HFF-Myc (cell line): ENCODE data around the gene ABHD17C.

ENCODE experiments used
- DNase-seq: peaks from one replicate; pipeline ENCODE4 v3.0.0-alpha.2; 2011; ENCODE audit warnings: low read depth; ENCODE audit errors: extremely low read depth
- H3K4me3 ChIP-seq: replicated peaks from 2 replicates; pipeline ENCODE4 v1.5.1; 2011; ENCODE audit warnings: low read depth, mild to moderate bottlenecking, control low read depth, low read length
- TF ChIP-seq, protein P1 (sequence below): IDR thresholded peaks from 2 replicates; pipeline ENCODE4 v1.5.1; 2012; ENCODE audit warnings: mild to moderate bottlenecking, low read depth, low read length, control low read depth; ENCODE audit errors: missing control alignments

ABHD17C gene

DNA sequence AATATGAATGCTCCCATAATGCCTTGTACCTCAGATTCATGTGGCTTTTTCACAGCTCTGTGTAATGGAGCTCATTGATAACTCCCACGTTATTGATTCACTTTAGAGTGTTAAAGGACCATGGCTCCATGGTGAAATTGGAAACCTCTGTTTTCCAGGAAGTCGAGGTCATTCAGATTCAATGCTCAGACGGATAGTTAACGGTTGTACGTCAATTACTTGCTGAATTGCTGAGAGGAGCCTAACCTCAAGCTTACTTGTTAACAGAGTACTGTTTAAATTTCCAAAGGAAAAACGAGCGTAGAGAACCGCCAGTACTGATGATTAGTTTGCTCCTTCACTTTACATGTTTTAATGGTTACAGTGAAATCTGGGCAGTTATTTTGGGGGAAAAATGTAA is 11.1 kb downstream of the ABHD17C start:
- TF ChIP-seq, protein P1, sequence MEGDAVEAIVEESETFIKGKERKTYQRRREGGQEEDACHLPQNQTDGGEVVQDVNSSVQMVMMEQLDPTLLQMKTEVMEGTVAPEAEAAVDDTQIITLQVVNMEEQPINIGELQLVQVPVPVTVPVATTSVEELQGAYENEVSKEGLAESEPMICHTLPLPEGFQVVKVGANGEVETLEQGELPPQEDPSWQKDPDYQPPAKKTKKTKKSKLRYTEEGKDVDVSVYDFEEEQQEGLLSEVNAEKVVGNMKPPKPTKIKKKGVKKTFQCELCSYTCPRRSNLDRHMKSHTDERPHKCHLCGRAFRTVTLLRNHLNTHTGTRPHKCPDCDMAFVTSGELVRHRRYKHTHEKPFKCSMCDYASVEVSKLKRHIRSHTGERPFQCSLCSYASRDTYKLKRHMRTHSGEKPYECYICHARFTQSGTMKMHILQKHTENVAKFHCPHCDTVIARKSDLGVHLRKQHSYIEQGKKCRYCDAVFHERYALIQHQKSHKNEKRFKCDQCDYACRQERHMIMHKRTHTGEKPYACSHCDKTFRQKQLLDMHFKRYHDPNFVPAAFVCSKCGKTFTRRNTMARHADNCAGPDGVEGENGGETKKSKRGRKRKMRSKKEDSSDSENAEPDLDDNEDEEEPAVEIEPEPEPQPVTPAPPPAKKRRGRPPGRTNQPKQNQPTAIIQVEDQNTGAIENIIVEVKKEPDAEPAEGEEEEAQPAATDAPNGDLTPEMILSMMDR: no peak
- DNase-seq: no peak
- no peak overlapping the region for H3K4me3 ChIP-seq

DNA sequence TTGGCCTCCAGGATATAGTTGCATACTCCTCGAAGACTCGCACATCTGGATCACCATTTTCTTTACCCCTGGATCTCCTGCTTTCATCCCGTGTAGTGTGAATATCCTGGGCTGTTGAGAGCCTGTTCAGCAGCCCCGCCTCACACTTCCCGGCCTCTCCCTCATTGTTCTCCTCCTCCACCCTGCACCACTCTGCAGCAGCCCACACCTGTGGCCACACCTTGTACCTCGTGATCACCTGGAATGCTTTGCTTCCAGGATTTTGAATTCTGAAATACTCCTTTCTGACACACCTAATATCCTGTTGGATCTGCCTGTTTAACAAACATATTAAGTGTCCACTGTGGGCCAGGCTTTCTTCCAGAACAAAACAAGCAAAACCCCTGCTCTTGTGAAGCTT is 14.4 kb downstream of the ABHD17C start:
- H3K4me3 ChIP-seq: no peak overlapping the region
- TF ChIP-seq, protein P1: no peak
- no peak for DNase-seq

DNA sequence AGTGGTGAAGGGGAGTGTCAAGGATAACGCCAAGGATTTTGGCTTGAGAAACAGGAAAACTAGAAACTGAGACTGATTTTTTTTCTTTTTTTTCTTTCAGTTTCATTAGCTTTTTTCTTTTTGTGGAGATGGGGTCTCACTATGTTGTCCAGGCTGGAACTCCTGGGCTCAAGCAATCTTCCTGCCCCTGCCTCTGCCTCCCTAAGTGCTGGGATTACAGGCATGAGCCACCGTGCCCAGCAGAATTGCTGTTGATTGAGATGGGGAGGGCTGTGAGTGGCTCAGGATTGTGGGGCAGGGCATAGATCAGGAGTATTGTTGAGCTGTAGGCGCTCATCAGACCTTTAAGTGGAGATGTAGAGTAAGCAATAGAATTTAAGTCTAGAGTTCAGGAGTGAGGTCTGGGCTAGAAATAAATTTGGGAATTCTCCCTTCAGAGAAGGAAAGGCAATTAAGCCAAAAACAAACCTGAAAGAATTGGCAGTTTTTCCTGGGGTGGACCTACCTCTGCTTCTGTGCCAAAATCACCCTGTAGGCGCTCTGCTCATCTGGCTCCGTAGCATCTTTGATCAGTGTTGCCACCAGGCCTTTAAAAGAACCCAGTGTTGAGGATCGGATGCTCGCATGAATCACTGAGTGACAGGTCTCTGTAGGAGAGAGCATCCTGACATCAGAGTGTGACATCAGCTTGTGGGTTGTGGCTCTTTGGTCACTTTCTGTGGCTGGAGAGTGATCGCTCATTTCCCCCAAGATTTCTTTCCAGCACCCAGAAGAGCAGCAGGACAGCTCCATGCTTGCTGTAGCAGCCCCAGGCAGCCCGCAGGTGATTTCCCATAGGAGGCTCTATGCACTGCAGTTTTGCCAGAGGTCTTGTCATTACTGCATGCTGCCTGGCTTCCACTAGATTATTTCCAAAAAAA is 15.8 kb downstream of the ABHD17C start:
- DNase-seq: no peak
- TF ChIP-seq, protein P1: no peak
- H3K4me3 ChIP-seq: no peak overlapping the region

DNA sequence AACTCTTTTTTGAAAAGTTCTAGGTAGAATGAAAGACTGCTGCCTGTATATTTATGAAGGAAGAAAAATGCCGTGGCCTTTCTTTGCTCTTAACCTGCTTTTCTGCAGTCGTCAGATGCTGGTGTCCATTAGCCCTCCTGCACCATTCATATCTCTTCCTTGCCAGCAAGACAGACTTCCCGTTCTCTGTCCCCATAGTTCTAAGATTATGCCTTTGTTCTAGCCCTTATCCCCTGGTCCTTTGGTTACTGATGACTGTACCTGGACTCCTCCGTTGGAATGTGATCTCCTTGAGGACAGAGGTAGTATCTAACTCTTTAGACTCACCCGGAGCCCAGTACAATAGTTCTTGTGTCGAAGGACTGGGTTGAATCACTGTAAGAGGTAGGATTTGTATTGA is 16.8 kb downstream of the ABHD17C start:
- TF ChIP-seq, protein P1: no peak
- no peak for DNase-seq
- no peak overlapping the region for H3K4me3 ChIP-seq

DNA sequence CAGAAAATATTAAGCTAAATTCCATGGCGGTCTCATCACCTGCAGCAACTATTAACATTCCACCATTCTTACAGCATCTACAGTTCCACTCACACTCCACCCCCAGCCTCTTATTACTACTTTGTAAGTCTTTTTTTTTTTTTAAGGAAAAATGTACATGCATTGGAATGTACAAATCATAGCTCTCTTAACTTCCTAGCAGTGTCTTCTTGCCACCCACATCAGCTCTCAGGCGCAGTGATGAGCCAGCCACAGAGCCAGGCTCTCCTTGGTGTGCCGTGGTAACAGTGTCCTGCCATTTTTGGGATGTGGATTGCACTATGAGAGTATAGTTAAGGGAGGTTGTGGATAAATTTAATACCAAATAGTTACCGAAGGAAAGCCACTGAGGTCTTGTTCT is 17.8 kb downstream of the ABHD17C start:
- TF ChIP-seq, protein P1: no peak
- H3K4me3 ChIP-seq: no peak overlapping the region
- DNase-seq: no peak

DNA sequence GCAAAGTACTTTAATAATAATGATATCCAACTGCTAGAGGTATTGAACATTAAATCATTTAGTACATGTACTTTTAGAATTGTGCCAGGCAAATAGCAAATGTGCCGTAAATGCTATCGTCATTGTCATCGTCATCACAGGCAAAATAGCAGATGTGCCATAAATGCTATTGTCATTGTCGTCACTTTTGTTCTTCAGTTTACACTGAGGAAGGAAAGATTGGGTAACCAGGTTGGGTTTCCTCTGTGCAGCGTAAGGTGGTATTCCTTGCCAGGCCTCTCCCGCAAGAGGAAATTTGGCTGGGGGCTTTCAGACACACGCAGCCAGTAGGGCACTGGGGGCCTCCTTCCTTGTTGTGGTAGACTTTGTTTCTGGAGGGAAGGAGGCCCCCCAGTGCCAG is 26.4 kb downstream of the ABHD17C start:
- no peak for DNase-seq
- TF ChIP-seq, protein P1: no peak
- no peak overlapping the region for H3K4me3 ChIP-seq
